GM18505 (cell line): ENCODE data around the gene B4GALNT2.

ENCODE experiments used
- ATAC-seq: cut with Tn5 transposase; IDR thresholded peaks from one replicate; pipeline ENCODE4 v1.9.1; 2021; ENCODE audit not compliant: unreplicated experiment
- POLR2A ChIP-seq: IDR thresholded peaks from 4 replicates; pipeline ENCODE4 v1.6.1; 2011; ENCODE audit warnings: borderline replicate concordance; ENCODE audit not compliant: insufficient read depth, insufficient read length; ENCODE audit errors: extremely low read depth

The B4GALNT2 gene

GRCh38 chr17:49218941-49219913 lies 86.7 kb downstream of the B4GALNT2 start:
- no peak for TF ChIP-seq POLR2A
- ATAC-seq, result no peak

- no peak for ATAC-seq
- TF ChIP-seq POLR2A, result no peak
Measured at GRCh38 chr17:49219987-49220386, 87.4 kb downstream of the B4GALNT2 start.

- TF ChIP-seq POLR2A, result peak; percentile 7
- no peak for ATAC-seq
Measured at GRCh38 chr17:49223168-49223516, 90.6 kb downstream of the B4GALNT2 start.

- TF ChIP-seq POLR2A, result peak; percentile 10
- no peak for ATAC-seq
Measured at GRCh38 chr17:49223517-49224197, 91.1 kb downstream of the B4GALNT2 start.

GRCh38 chr17:49224198-49224996 lies 91.8 kb downstream of the B4GALNT2 start:
- no peak for ATAC-seq

GRCh38 chr17:49224997-49225337 lies 92.4 kb downstream of the B4GALNT2 start:
- TF ChIP-seq POLR2A, result no peak
- ATAC-seq, result no peak

More at GRCh38 chr17:49224198-49224996, 91.8 kb downstream of the B4GALNT2 start:
- peak; percentile 12 for TF ChIP-seq POLR2A

GRCh38 chr17:49225554-49226236 lies 93.1 kb downstream of the B4GALNT2 start:
- no peak for TF ChIP-seq POLR2A
- ATAC-seq, result no peak
